Body of pancreas (tissue), 4 donors: ENCODE data around the gene ANXA9. TPM values are rescaled to one million over a fixed set of nuclear protein-coding genes. Genes with fewer than 3 reads are reported as not detected.

Source experiments
- ATAC-seq: fragments of 150-250 bp; one replicate; pipeline ENCODE4 v1.9.1; 2016
- DNase-seq, 4 donors: peaks; one replicate each; pipeline ENCODE4 v3.0.0-alpha.2; 2019
- H3K27ac ChIP-seq, 4 donors: fragments of 200-600 bp; sonication (generic); 1 replicate in 3 of 4; 2 replicates in 1 of 4; pipeline versions ENCODE4 v1.5.1 to v1.6.1; 2016 to 2019; ENCODE audit warnings: mild to moderate bottlenecking in 1 of 4, mixed read lengths in 1 of 4, moderate library complexity in 1 of 4
- H3K27me3 ChIP-seq, 2 donors: fragments of 200-600 bp; sonication (generic); one replicate each; pipeline ENCODE4 v1.6.0; 2016; ENCODE audit warnings: mild to moderate bottlenecking in 1 of 2
- H3K36me3 ChIP-seq, 2 donors: fragments of 200-600 bp; sonication (generic); replicated peaks in 1 of 2; 2 replicates each; pipeline ENCODE4 v1.5.1; 2016; ENCODE audit warnings: low read depth in 2 of 2; ENCODE audit not compliant: insufficient read depth in 1 of 2
- H3K4me1 ChIP-seq: fragments of 200-600 bp; sonication (generic); one replicate; pipeline ENCODE4 v1.6.0; 2016
- H3K4me3 ChIP-seq, 2 donors: fragments of 200-600 bp; sonication (generic); 1 replicate in 1 of 2; 2 replicates in 1 of 2; pipeline ENCODE4 v1.5.1; 2016 to 2019
- H3K9me3 ChIP-seq, 3 donors: fragments of 200-600 bp; sonication (generic); 1 replicate in 2 of 3; 2 replicates in 1 of 3; pipeline ENCODE4 v1.5.1; 2016
- POLR2A ChIP-seq, 3 donors: fragments of 450-650 bp; IDR thresholded peaks; one replicate each; pipeline ENCODE4 v1.6.1; 2016; ENCODE audit warnings: antibody characterized with exemption in 3 of 3, mild to moderate bottlenecking in 2 of 3
- WGBS, 2 donors: methylation state at CpG; one replicate each; pipeline ENCODE4 v1.1.5; 2017; 5-methylcytosine and 5-hydroxymethylcytosine counted together
- intact Hi-C: fragments of 100-400 bp; cut with DNase I; formaldehyde crosslinking; loops from one replicate; pipeline ENCODE4 v1.15.1; 2023
- total RNA-seq, 2 donors: library from RNA; depleted of rRNA; stranded (reverse); fragments of >200 nt; gene quantifications; one replicate each; pipeline ENCODE4 v1.1.0, GENCODE V29; 2016
- TF ChIP-seq, protein P1 (sequence below), 7 experiments: fragments of 450-650 bp in 4 of 7; fragments of 200-600 bp in 3 of 7; sonication (generic) in 3 of 7; IDR thresholded peaks; one replicate each; pipeline ENCODE4 v1.5.1; 2016 to 2019; ENCODE audit warnings: antibody characterized with exemption in 7 of 7

Gene ANXA9
- total RNA-seq, 2 donors from 2014 or later, result 17.4 to 33.3 TPM

DNA sequence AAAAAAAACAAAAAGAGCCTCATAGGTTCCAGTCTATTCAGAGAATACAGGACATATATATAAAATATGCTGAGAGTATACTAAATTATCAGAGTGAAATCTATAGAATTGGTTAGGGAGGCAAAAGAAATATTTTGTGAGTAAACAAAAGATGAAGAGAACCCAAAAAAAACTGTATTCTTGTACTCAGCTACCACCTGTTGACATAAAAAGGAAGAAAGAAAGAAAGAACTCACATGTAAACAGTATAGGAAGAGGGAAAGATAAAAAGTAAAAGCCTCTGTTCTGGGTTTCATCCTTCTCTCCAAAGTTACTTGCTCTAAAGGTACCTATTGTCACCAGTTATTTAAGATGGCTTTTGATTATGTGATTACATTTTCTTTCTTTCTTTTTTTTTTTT, 44.4 kb downstream of the ANXA9 start:
- no peaks in the 10 kb centered on the region for H3K4me1 ChIP-seq
- TF ChIP-seq POLR2A (IDR thresholded peaks at IDR 0.05), result no peak
- ATAC-seq, result no peak
- peaks cover 5 to 6% of the 10 kb centered on the region in 2 donors for H3K36me3 ChIP-seq
- H3K27me3 ChIP-seq, result no peaks in the 10 kb centered on the region
- no peak overlapping the region for H3K27ac ChIP-seq
- DNase-seq, result no peak
- H3K4me3 ChIP-seq, result no peak overlapping the region
- intact Hi-C loops, result no loop called here
- no peaks in the 10 kb centered on the region for H3K9me3 ChIP-seq

DNA sequence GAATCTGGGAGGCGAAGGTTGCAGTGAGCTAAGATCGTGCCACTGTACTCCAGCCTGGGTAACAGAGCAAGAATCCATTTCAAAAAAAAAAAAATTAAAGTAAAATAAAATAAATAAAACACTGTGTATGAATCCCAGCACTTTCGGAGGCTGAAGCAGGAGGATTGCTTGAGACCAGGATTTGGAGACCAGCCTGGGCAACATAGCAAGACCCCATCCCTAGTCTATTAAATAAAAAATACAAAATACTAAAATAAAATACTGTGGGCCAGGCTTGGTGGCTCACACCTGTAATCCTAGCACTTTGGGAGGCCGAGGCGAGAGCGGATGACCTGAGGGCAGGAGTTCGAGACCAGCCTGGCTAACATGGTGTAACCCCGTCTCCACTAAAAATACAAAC, 50.1 kb downstream of the ANXA9 start:
- no peaks in the 10 kb centered on the region for H3K9me3 ChIP-seq
- no peak overlapping the region for H3K4me3 ChIP-seq
- H3K36me3 ChIP-seq, result peaks cover 5 to 9% of the 10 kb centered on the region in 2 donors
- H3K27ac ChIP-seq, result no peak overlapping the region
- H3K4me1 ChIP-seq, result no peaks in the 10 kb centered on the region
- DNase-seq, result no peak
- TF ChIP-seq POLR2A (IDR thresholded peaks at IDR 0.05), result no peak
- TF ChIP-seq, protein P1, sequence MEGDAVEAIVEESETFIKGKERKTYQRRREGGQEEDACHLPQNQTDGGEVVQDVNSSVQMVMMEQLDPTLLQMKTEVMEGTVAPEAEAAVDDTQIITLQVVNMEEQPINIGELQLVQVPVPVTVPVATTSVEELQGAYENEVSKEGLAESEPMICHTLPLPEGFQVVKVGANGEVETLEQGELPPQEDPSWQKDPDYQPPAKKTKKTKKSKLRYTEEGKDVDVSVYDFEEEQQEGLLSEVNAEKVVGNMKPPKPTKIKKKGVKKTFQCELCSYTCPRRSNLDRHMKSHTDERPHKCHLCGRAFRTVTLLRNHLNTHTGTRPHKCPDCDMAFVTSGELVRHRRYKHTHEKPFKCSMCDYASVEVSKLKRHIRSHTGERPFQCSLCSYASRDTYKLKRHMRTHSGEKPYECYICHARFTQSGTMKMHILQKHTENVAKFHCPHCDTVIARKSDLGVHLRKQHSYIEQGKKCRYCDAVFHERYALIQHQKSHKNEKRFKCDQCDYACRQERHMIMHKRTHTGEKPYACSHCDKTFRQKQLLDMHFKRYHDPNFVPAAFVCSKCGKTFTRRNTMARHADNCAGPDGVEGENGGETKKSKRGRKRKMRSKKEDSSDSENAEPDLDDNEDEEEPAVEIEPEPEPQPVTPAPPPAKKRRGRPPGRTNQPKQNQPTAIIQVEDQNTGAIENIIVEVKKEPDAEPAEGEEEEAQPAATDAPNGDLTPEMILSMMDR (IDR thresholded peaks at IDR 0.05), result no peak
- H3K27me3 ChIP-seq, result no peaks in the 10 kb centered on the region
- no peak for ATAC-seq
- intact Hi-C loops, result no loop called here
- WGBS, 2 donors, result 97% methylated on average over 8 of the region's 8 CpGs

DNA sequence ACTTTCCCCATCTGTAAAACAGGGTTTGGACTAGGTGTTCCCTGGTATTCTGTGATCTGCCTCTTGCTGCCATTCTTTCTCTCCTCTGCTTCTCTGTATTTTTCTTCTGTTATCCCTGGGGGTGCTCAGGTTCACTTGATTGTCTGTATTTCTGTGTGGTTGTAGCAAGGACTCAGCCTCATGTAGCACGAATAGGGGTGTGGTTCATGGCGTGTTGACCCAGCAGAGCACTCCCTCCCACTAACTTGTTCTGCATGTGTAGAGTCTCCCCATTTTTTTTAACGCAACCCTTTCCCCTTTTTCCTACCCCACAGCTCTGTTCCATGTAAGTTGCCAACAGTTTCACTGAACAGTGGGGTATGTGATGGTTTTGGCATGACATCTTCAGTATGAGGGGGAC, 53.1 kb downstream of the ANXA9 start:
- Histone ChIP-seq H3K4me1 (no peaks in the 10 kb centered on the region), H3K27me3 (no peaks in the 10 kb centered on the region), H3K36me3 (peaks cover 0 to 5% of the 10 kb centered on the region in 2 donors), H3K4me3 (no peak overlapping the region), H3K9me3 (no peaks in the 10 kb centered on the region), H3K27ac (no peak overlapping the region)
- 91 to 94% methylated on average over 3 of the region's 3 CpGs for WGBS, 2 donors
- intact Hi-C loops, result no loop called here
- DNase-seq (no peak), ATAC-seq (no peak)
- no peak for TF ChIP-seq POLR2A (IDR thresholded peaks at IDR 0.05)
- TF ChIP-seq, protein P1 (IDR thresholded peaks at IDR 0.05), result no peak

DNA sequence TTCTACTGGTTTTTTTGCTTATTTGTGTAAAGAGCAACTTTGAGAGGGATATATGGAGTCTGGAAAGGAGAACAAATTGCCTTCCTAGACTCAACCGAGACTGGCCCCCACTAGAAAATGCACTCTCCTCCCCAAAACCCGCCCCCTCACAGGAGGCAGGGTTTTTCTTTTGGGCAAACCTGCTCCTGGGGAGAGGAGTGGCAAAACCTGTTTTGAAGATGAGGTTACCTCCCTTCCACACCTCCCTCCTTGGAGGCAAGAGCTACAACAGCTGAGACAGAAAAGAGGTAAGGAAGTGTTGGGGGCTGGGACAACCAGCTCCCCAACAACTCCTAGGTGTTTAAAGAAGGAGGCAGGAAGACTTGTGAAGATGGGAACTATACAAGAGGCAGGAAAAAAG, 54.3 kb downstream of the ANXA9 start, which contains the start of gene BNIPL:
BNIPL (plus strand) TSS at position 231 of the 400 bp plus-strand sequence; CDS start at position 371, 140 bp downstream.
- no peak for TF ChIP-seq POLR2A (IDR thresholded peaks at IDR 0.05)
- TF ChIP-seq, protein P1 (IDR thresholded peaks at IDR 0.05), result no peak
- DNase-seq (no peak), ATAC-seq (no peak)
- Histone ChIP-seq H3K4me3 (no peak within 1 kb of the TSS), H3K4me1 (no peaks in the 10 kb centered on the region), H3K36me3 (peaks cover 0 to 5% of the 10 kb centered on the region in 2 donors), H3K27ac (no peak within 1 kb of the TSS), H3K27me3 (no peaks in the 10 kb centered on the region), H3K9me3 (no peaks in the 10 kb centered on the region)
- WGBS, 2 donors, result 38 to 46% methylated on average over 2 of the region's 2 CpGs
- intact Hi-C loops, result no loop called here

DNA sequence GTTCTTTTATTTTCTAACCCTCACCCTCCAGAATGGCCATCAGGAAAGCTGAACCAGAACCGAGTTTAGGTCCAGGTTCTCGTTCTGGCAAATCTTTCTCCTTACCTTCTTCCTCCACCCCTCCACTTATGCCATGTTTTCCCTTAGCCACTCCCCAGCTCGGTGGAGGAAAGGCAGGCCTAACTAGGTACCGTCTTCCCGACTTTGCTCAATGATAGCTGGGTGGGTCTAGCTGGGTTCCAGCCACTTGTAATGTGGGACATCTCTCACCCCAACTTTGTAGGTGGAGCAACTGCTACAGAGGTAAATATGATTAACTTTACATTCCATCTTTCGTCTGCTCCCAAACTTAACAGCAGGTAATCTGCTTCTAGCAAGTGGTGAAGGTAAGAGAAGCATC, 54.9 kb downstream of the ANXA9 start:
- Histone ChIP-seq H3K4me3 (no peak overlapping the region), H3K9me3 (no peaks in the 10 kb centered on the region), H3K27ac (no peak overlapping the region), H3K27me3 (no peaks in the 10 kb centered on the region), H3K36me3 (peaks cover 0 to 5% of the 10 kb centered on the region in 2 donors), H3K4me1 (no peaks in the 10 kb centered on the region)
- 71 to 81% methylated on average over 6 of the region's 6 CpGs for WGBS, 2 donors
- intact Hi-C loops, result no loop called here
- DNase-seq (no peak), ATAC-seq (no peak)
- TF ChIP-seq, protein P1 (IDR thresholded peaks at IDR 0.05), result no peak
- no peak for TF ChIP-seq POLR2A (IDR thresholded peaks at IDR 0.05)
